ENCODE measurements around the gene C6orf132.

DNA sequence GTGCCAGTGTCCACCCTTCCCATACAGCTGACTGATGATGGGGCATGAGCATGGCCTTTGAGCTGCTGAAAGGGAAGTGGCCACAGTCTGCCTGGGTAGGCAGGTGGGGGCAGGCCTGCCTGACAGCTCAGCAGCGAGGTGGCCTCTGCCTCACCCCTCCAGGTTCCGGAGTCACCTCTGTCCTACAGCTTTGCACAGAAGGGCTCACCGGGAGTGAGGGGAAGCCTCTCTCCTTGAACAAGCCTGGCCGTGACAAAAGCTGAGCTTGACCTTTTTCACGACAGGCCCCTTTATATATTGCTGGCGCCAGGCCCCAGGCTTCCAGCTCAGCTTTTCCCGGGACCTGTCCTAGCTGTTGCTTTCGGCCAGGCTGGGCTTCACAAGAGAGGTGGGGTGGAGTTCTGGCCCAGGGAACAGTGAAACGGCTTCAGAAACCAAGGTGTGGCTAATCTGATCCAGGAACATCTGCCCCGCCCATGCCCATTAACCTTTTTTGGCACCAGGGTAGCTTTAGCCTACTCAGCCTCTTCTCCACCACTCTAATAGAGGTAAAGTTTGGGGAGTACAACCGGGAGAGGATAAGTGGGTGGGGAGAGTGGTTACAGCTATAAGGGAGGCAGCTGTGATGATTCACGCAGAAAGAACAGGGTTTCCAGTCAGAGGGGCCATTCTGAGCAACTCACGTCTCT, 42.9 kb downstream of the C6orf132 start:
- TF ChIP-seq FOXK2 (IDR thresholded peaks at IDR 0.05), result no peak
- TF ChIP-seq, protein P1, sequence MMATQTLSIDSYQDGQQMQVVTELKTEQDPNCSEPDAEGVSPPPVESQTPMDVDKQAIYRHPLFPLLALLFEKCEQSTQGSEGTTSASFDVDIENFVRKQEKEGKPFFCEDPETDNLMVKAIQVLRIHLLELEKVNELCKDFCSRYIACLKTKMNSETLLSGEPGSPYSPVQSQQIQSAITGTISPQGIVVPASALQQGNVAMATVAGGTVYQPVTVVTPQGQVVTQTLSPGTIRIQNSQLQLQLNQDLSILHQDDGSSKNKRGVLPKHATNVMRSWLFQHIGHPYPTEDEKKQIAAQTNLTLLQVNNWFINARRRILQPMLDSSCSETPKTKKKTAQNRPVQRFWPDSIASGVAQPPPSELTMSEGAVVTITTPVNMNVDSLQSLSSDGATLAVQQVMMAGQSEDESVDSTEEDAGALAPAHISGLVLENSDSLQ (IDR thresholded peaks at IDR 0.05), result no peak
- TF ChIP-seq SP1 (IDR thresholded peaks at IDR 0.05), result no peak
- TF ChIP-seq TARDBP (IDR thresholded peaks at IDR 0.05), result no peak
- no peak for TF ChIP-seq SUZ12 (IDR thresholded peaks at IDR 0.05)
- TF ChIP-seq ARNT (IDR thresholded peaks at IDR 0.05), result no peak
- TF ChIP-seq HDGF (IDR thresholded peaks at IDR 0.05; ENCODE audit: borderline replicate concordance), result no peak

All from HEK293T (cell line).